KMS-11 (cell line): ENCODE results near the gene AVPI1.

Experiments used
- H2AFZ ChIP-seq: fragments of 200-600 bp; sonication (generic); 2 replicates; pipeline ENCODE4 v1.6.1; 2016; ENCODE audit warnings: antibody characterized with exemption, mixed run types, low read depth
- H3K27ac ChIP-seq: fragments of 200-600 bp; sonication (generic); 2 replicates; pipeline ENCODE4 v1.6.1; 2016; ENCODE audit warnings: mild to moderate bottlenecking, mixed run types
- H3K27me3 ChIP-seq: fragments of 200-600 bp; sonication (generic); 2 replicates; pipeline ENCODE4 v1.6.1; 2017; ENCODE audit warnings: mild to moderate bottlenecking, low read depth, mixed run types, moderate library complexity; ENCODE audit not compliant: insufficient read depth
- H3K36me3 ChIP-seq: fragments of 200-600 bp; sonication (generic); 2 replicates; pipeline ENCODE4 v1.6.1; 2017; ENCODE audit warnings: mild to moderate bottlenecking, mixed run types; ENCODE audit not compliant: insufficient read depth
- H3K4me1 ChIP-seq: fragments of 200-600 bp; sonication (generic); 2 replicates; pipeline ENCODE4 v1.6.1; 2016; ENCODE audit warnings: mild to moderate bottlenecking, low read depth, mixed run types; ENCODE audit not compliant: poor library complexity, severe bottlenecking
- H3K4me2 ChIP-seq: fragments of 200-600 bp; sonication (generic); 2 replicates; pipeline ENCODE4 v1.7.0; 2016; ENCODE audit warnings: mild to moderate bottlenecking, mixed run types
- H3K4me3 ChIP-seq: fragments of 200-600 bp; sonication (generic); IDR thresholded peaks from 2 replicates; pipeline ENCODE4 v1.6.1; 2017; ENCODE audit warnings: low read depth, low read length, mixed read lengths; ENCODE audit not compliant: insufficient read depth
- H3K79me2 ChIP-seq: fragments of 200-600 bp; sonication (generic); 2 replicates; pipeline ENCODE4 v1.6.1; 2016; ENCODE audit warnings: low read depth, mixed run types; ENCODE audit not compliant: insufficient read depth
- H3K9ac ChIP-seq: fragments of 200-600 bp; sonication (generic); 2 replicates; pipeline ENCODE4 v1.6.1; 2016; ENCODE audit warnings: mild to moderate bottlenecking, mixed run types
- H4K20me1 ChIP-seq: fragments of 200-600 bp; sonication (generic); 2 replicates; pipeline ENCODE4 v1.6.1; 2016; ENCODE audit warnings: mild to moderate bottlenecking, mixed run types; ENCODE audit not compliant: insufficient read depth
- CTCF ChIP-seq: fragments of 200-600 bp; sonication (generic); conservative IDR thresholded peaks from 2 replicates; pipeline ENCODE4 v1.6.1; 2017; ENCODE audit warnings: low read depth, mild to moderate bottlenecking, antibody characterized with exemption, low read length, moderate library complexity, mixed read lengths

The AVPI1 gene

GRCh38 chr10:97628228-97628627 is 58.8 kb downstream of the AVPI1 start:
- H3K36me3 ChIP-seq = no peaks in the 10 kb centered on the region
- H3K4me1 ChIP-seq = no peaks in the 10 kb centered on the region
- no peaks in the 10 kb centered on the region for H3K79me2 ChIP-seq
- no peak overlapping the region for H2AFZ ChIP-seq
- no peak overlapping the region for H3K27ac ChIP-seq
- H3K9ac ChIP-seq = no peak overlapping the region
- no peaks in the 10 kb centered on the region for H3K27me3 ChIP-seq
- no peak overlapping the region for H3K4me3 ChIP-seq
- no peak for TF ChIP-seq CTCF
- H4K20me1 ChIP-seq = no peaks in the 10 kb centered on the region
- no peak overlapping the region for H3K4me2 ChIP-seq

- Histone ChIP-seq H3K79me2 (no peaks in the 10 kb centered on the region), H3K4me3 (no peak overlapping the region), H2AFZ (no peak overlapping the region), H3K36me3 (no peaks in the 10 kb centered on the region), H3K27ac (no peak overlapping the region), H3K4me2 (no peak overlapping the region), H4K20me1 (no peaks in the 10 kb centered on the region), H3K4me1 (no peaks in the 10 kb centered on the region), H3K9ac (no peak overlapping the region), H3K27me3 (no peaks in the 10 kb centered on the region)
- no peak for TF ChIP-seq CTCF
Observed at GRCh38 chr10:97627731-97628130, 59.3 kb downstream of the AVPI1 start.
